NB4 (cell line): ENCODE data around the gene KIAA0930.

ENCODE experiments used
- MYC ChIP-seq: IDR thresholded peaks from 2 replicates; pipeline ENCODE4 v1.6.1; 2011; ENCODE audit warnings: low read depth, low read length
- POLR2A ChIP-seq: IDR thresholded peaks from 2 replicates; pipeline ENCODE4 v1.6.1; 2011; ENCODE audit warnings: mild to moderate bottlenecking; ENCODE audit not compliant: insufficient read length; ENCODE audit errors: extremely low read depth
- TF ChIP-seq, protein P1 (sequence below): IDR thresholded peaks from one replicate; pipeline ENCODE4 v1.5.1; 2012; ENCODE audit warnings: low read depth, low read length
- TF ChIP-seq, protein P2 (sequence below): IDR thresholded peaks from 2 replicates; pipeline ENCODE4 v1.6.1; 2011; ENCODE audit warnings: low read depth, low read length

DNA sequence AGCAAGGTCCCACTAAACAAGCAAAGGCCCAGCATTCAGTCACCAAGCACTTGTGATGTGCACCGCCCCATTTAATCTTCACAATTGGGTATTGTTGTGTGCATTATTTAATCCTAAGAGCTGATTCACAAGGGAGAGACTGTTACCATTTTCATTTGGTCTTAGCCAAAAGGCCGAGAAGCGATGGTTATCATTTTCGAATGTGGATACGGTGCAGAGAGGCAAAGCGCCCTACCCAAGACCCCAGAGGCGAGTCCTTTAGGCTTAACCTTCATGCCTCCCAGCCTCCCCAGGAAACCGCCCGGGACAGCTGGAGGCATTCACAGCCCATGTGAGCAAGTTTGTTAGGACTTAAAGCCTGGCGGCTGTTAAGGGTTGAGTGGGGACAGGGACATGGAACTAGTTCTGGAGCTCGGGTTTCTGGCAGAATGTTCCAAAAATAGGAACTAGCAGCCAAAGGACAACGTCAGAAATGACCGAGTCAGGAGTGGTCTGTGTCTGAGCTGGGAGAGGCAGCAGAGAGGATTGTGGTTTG is 31.0 kb upstream of the KIAA0930 start:
- TF ChIP-seq, protein P1, sequence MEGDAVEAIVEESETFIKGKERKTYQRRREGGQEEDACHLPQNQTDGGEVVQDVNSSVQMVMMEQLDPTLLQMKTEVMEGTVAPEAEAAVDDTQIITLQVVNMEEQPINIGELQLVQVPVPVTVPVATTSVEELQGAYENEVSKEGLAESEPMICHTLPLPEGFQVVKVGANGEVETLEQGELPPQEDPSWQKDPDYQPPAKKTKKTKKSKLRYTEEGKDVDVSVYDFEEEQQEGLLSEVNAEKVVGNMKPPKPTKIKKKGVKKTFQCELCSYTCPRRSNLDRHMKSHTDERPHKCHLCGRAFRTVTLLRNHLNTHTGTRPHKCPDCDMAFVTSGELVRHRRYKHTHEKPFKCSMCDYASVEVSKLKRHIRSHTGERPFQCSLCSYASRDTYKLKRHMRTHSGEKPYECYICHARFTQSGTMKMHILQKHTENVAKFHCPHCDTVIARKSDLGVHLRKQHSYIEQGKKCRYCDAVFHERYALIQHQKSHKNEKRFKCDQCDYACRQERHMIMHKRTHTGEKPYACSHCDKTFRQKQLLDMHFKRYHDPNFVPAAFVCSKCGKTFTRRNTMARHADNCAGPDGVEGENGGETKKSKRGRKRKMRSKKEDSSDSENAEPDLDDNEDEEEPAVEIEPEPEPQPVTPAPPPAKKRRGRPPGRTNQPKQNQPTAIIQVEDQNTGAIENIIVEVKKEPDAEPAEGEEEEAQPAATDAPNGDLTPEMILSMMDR: no peak
- TF ChIP-seq POLR2A (no peak), MYC (no peak)
- TF ChIP-seq, protein P2, sequence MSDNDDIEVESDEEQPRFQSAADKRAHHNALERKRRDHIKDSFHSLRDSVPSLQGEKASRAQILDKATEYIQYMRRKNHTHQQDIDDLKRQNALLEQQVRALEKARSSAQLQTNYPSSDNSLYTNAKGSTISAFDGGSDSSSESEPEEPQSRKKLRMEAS: no peak
